Activated naive CD4-positive, alpha-beta T cell treated with anti-CD3 and anti-CD28 coated beads, Interleukin-2, amount 50 U/mL, for 16 hours (primary cell): Measurements from ENCODE around the gene GNAS-AS1.

Experiments used
- DNase-seq: peaks from one replicate; pipeline ENCODE4 v3.0.0-alpha.2; 2020

Gene GNAS-AS1

GRCh38 chr20:58802061-58802460 is 48.6 kb downstream of the GNAS-AS1 start:
- no peak for DNase-seq

GRCh38 chr20:58800134-58800871 is 50.4 kb downstream of the GNAS-AS1 start:
- DNase-seq: no peak

GRCh38 chr20:58797371-58798338 is 53.0 kb downstream of the GNAS-AS1 start:
- no peak for DNase-seq

- DNase-seq: no peak
Observed at GRCh38 chr20:58795923-58796245, 54.8 kb downstream of the GNAS-AS1 start.

- DNase-seq: no peak
Observed at GRCh38 chr20:58795181-58795922, 55.4 kb downstream of the GNAS-AS1 start.

GRCh38 chr20:58794510-58795180 is 56.1 kb downstream of the GNAS-AS1 start:
- DNase-seq: no peak

- no peak for DNase-seq
Observed at GRCh38 chr20:58793512-58794420, 56.9 kb downstream of the GNAS-AS1 start.

GRCh38 chr20:58792426-58792825 is 58.3 kb downstream of the GNAS-AS1 start:
- no peak for DNase-seq

GRCh38 chr20:58791286-58791685 is 59.4 kb downstream of the GNAS-AS1 start:
- no peak for DNase-seq

- no peak for DNase-seq
Observed at GRCh38 chr20:58790454-58790853, 60.2 kb downstream of the GNAS-AS1 start.

GRCh38 chr20:58788896-58789544 is 61.7 kb downstream of the GNAS-AS1 start:
- DNase-seq: no peak

- no peak for DNase-seq
Observed at GRCh38 chr20:58787211-58788005, 63.3 kb downstream of the GNAS-AS1 start.

GRCh38 chr20:58784321-58785074 is 66.2 kb downstream of the GNAS-AS1 start:
- no peak for DNase-seq

- DNase-seq: no peak
Observed at GRCh38 chr20:58783511-58784011, 67.1 kb downstream of the GNAS-AS1 start.

- DNase-seq: no peak
Observed at GRCh38 chr20:58781138-58781537, 69.6 kb downstream of the GNAS-AS1 start.

- DNase-seq: no peak
Observed at GRCh38 chr20:58778760-58779159, 71.9 kb downstream of the GNAS-AS1 start.

- no peak for DNase-seq
Observed at GRCh38 chr20:58777657-58778056, 73.0 kb downstream of the GNAS-AS1 start.

GRCh38 chr20:58776109-58776508 is 74.6 kb downstream of the GNAS-AS1 start:
- no peak for DNase-seq

- DNase-seq: no peak
Observed at GRCh38 chr20:58775371-58775770, 75.3 kb downstream of the GNAS-AS1 start.
